ENCODE measurements around the gene SMAGP. TPM values are rescaled to one million over a fixed set of nuclear protein-coding genes. Genes with fewer than 3 reads are reported as not detected.
"Not testable (repeated sequence)": the region's sequence is repeated elsewhere in the genome, so short reads cannot be mapped to it uniquely, and the experiment has no call there.

SMAGP gene
- total RNA-seq, 1 experiment from 2014 or later: 62.5 TPM

DNA sequence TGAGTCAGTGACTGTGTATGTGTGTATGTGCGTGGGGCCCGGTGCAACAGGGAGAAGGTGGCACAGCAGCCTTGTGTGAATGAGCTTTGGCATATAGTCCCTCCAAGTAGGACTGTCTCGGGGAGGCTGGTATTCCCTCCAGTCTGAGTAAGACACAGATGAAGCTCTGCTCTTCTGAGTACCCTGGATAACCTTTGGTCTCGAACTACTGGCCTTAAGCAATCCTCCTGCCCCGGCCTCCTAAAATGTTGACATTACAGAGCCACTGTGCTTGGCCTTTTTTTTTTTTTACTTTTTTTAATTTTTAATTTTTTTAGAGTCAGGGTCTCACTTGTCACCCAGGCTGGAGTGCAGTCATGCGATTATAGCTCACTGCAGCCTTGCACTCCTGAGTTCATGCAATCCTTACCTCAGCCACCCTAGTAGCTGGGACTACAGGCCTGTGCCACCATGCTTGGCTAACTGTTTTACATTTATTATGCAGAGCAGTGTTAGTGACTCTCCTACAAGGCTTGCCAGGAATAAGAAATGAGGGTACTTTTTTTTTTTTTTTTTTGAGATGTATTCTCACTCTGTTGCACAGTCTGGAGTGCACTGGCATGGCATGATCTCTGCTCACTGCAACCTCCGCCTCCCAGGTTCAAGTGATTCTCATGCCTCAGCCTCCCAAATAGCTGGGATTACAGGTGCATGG, 41.0 kb downstream of the SMAGP start:
- H3K27me3 ChIP-seq (ENCODE audit: low read length): no peaks in the 10 kb centered on the region
- ChIA-PET POLR2A (ENCODE audit: unreplicated experiment) (no interaction called here), CTCF (no interaction called here)
- no peak overlapping the region for H3K4me2 ChIP-seq (ENCODE audit: low read length)
- BruUV-seq (replicated peaks): no TSS peak
- H4K20me1 ChIP-seq (ENCODE audit: low read length): no peaks in the 10 kb centered on the region
- no peak overlapping the region for H2AFZ ChIP-seq (ENCODE audit: low read length)
- no peak overlapping the region for H3K9ac ChIP-seq (ENCODE audit: low read length)
- H3K27ac ChIP-seq (ENCODE audit: low read length): no peak overlapping the region
- no peak for DNase-seq
- no peaks in the 10 kb centered on the region for H3K36me3 ChIP-seq (ENCODE audit: low read depth, low read length)
- TF ChIP-seq, protein P1, sequence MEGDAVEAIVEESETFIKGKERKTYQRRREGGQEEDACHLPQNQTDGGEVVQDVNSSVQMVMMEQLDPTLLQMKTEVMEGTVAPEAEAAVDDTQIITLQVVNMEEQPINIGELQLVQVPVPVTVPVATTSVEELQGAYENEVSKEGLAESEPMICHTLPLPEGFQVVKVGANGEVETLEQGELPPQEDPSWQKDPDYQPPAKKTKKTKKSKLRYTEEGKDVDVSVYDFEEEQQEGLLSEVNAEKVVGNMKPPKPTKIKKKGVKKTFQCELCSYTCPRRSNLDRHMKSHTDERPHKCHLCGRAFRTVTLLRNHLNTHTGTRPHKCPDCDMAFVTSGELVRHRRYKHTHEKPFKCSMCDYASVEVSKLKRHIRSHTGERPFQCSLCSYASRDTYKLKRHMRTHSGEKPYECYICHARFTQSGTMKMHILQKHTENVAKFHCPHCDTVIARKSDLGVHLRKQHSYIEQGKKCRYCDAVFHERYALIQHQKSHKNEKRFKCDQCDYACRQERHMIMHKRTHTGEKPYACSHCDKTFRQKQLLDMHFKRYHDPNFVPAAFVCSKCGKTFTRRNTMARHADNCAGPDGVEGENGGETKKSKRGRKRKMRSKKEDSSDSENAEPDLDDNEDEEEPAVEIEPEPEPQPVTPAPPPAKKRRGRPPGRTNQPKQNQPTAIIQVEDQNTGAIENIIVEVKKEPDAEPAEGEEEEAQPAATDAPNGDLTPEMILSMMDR (conservative IDR thresholded peaks at IDR 0.05; ENCODE audit: low read depth, low read length): no peak
- TF ChIP-seq EZH2phosphoT487 (IDR thresholded peaks at IDR 0.05; ENCODE audit: borderline replicate concordance, low read length) (no peak), EZH2 (IDR thresholded peaks at IDR 0.05; ENCODE audit: low read length, unreplicated experiment) (no peak)
- no peak for ATAC-seq
- no peaks in the 10 kb centered on the region for H3K9me2 ChIP-seq (replicated peaks; ENCODE audit: low read length)
- H3K4me1 ChIP-seq (ENCODE audit: insufficient read depth, low read length): no peaks in the 10 kb centered on the region
- H3K9me3 ChIP-seq (ENCODE audit: low read length): no peaks in the 10 kb centered on the region
- no peak overlapping the region for H3K4me3 ChIP-seq (ENCODE audit: low read length)
- no peaks in the 10 kb centered on the region for H3K79me2 ChIP-seq (ENCODE audit: low read length)
- no peaks in the 10 kb centered on the region for H3F3A ChIP-seq (ENCODE audit: low read length, unreplicated experiment)
- intact Hi-C loops (cut with micrococcal nuclease): no loop called here

DNA sequence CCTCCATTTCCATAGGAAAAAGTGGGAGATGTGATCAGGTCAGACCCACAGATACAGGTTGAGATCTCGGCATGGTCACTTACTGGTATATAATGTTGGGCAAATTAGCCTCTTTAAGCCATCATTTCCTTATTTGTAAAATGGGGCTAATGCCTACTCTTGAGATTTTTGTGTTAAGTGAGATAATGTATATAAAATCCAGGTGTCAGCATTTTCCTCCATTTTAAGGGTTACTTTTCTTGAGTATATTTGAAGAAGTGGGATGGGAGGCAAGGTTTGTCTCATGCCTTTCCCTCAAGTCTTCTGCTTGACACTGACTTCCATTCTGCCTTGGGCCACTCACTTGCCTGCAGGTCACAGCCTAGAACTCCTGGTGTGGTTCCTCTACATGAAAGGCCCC, 42.3 kb downstream of the SMAGP start:
- no peaks in the 10 kb centered on the region for H3K79me2 ChIP-seq (ENCODE audit: low read length)
- intact Hi-C loops (cut with micrococcal nuclease): no loop called here
- H3K4me3 ChIP-seq (ENCODE audit: low read length): no peak overlapping the region
- BruUV-seq (replicated peaks): no TSS peak
- ChIA-PET POLR2A (ENCODE audit: unreplicated experiment) (no interaction called here), CTCF (no interaction called here)
- no peak overlapping the region for H3K9ac ChIP-seq (ENCODE audit: low read length)
- H3K36me3 ChIP-seq (ENCODE audit: low read depth, low read length): no peaks in the 10 kb centered on the region
- DNase-seq (no peak), ATAC-seq (no peak)
- no peaks in the 10 kb centered on the region for H3F3A ChIP-seq (ENCODE audit: low read length, unreplicated experiment)
- H3K4me2 ChIP-seq (ENCODE audit: low read length): no peak overlapping the region
- no peak overlapping the region for H2AFZ ChIP-seq (ENCODE audit: low read length)
- H3K9me3 ChIP-seq (ENCODE audit: low read length): no peaks in the 10 kb centered on the region
- H3K27ac ChIP-seq (ENCODE audit: low read length): no peak overlapping the region
- no peaks in the 10 kb centered on the region for H3K27me3 ChIP-seq (ENCODE audit: low read length)
- H4K20me1 ChIP-seq (ENCODE audit: low read length): no peaks in the 10 kb centered on the region
- H3K9me2 ChIP-seq (replicated peaks; ENCODE audit: low read length): no peaks in the 10 kb centered on the region
- H3K4me1 ChIP-seq (ENCODE audit: insufficient read depth, low read length): no peaks in the 10 kb centered on the region
- TF ChIP-seq, protein P1 (conservative IDR thresholded peaks at IDR 0.05; ENCODE audit: low read depth, low read length): no peak
- TF ChIP-seq EZH2phosphoT487 (IDR thresholded peaks at IDR 0.05; ENCODE audit: borderline replicate concordance, low read length): no peak
- no peak for TF ChIP-seq EZH2 (IDR thresholded peaks at IDR 0.05; ENCODE audit: low read length, unreplicated experiment)

DNA sequence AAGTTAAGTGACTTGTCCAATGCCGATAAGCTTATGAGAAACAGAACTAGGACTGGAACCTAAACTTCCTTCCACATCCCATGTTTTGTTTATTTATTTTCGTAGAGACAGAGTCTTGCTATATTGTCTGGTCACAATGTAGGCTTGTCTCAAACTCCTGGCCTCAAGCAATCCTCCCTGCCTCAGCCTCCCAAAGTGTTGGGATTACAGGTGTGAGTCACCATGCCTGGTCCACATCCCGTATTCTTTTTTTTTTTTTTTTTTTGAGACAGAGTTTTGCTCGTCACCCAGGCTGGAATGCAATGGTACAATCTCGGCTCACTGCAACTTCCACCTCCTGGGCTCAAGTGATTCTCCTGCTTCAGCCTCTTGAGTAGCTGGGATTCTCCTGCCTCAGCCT, 43.1 kb downstream of the SMAGP start:
- CTCF ChIA-PET: interaction anchor here (0.8 kb wide), 1 partner anchor 9 kb away, joined by 7 read pairs; no protein-coding TSS in a partner anchor
- H3K9me3 ChIP-seq (ENCODE audit: low read length); H3K27me3 ChIP-seq (ENCODE audit: low read length); H3F3A ChIP-seq (ENCODE audit: low read length, unreplicated experiment); intact Hi-C loops (cut with micrococcal nuclease); H3K36me3 ChIP-seq (ENCODE audit: low read depth, low read length); ATAC-seq; H4K20me1 ChIP-seq (ENCODE audit: low read length); H3K9ac ChIP-seq (ENCODE audit: low read length); H3K4me2 ChIP-seq (ENCODE audit: low read length); H3K79me2 ChIP-seq (ENCODE audit: low read length); H2AFZ ChIP-seq (ENCODE audit: low read length); H3K4me3 ChIP-seq (ENCODE audit: low read length); DNase-seq; POLR2A ChIA-PET (ENCODE audit: unreplicated experiment); H3K4me1 ChIP-seq (ENCODE audit: insufficient read depth, low read length); BruUV-seq (replicated peaks); H3K27ac ChIP-seq (ENCODE audit: low read length); H3K9me2 ChIP-seq (replicated peaks; ENCODE audit: low read length): not testable (repeated sequence)

Data from PC-3 (cell line).